Right atrium auricular region (tissue), 2 donors: Measurements from ENCODE around the gene PGM1. TPM values are rescaled to one million over a fixed set of nuclear protein-coding genes. Genes with fewer than 3 reads are reported as not detected.

Experiments
- DNase-seq: peaks from one replicate; pipeline ENCODE4 v3.0.0-alpha.2; 2019; ENCODE audit warnings: low spot score
- H3K27ac ChIP-seq, 2 donors: fragments of 200-600 bp; sonication (generic); 1 replicate in 1 of 2; 2 replicates in 1 of 2; pipeline ENCODE4 v1.5.1; 2016 to 2019
- H3K27me3 ChIP-seq, 2 donors: fragments of 200-600 bp; sonication (generic); one replicate each; pipeline versions ENCODE4 v1.5.1 to v1.6.0; 2017 to 2019
- H3K36me3 ChIP-seq: fragments of 200-600 bp; sonication (generic); one replicate; pipeline ENCODE4 v1.5.1; 2016
- H3K4me1 ChIP-seq, 2 donors: fragments of 200-600 bp; sonication (generic); one replicate each; pipeline versions ENCODE4 v1.5.1 to v1.6.0; 2017 to 2019
- H3K4me3 ChIP-seq, 2 donors: fragments of 200-600 bp; sonication (generic); 1 replicate in 1 of 2; 2 replicates in 1 of 2; pipeline ENCODE4 v1.5.1; 2017 to 2019; ENCODE audit warnings: mild to moderate bottlenecking in 1 of 2, moderate library complexity in 1 of 2
- H3K9me3 ChIP-seq, 2 donors: fragments of 200-600 bp; sonication (generic); one replicate each; pipeline ENCODE4 v1.5.1; 2019
- total RNA-seq, 2 donors: library from RNA; depleted of rRNA; stranded (reverse); fragments of >200 nt; gene quantifications; one replicate each; pipeline ENCODE4 v1.1.0, GENCODE V29; 2016
- TF ChIP-seq, protein P1 (sequence below), 2 donors: fragments of 200-600 bp; sonication (generic); IDR thresholded peaks; one replicate each; pipeline ENCODE4 v1.5.1; 2019; ENCODE audit warnings: antibody characterized with exemption in 2 of 2

PGM1 gene
- total RNA-seq, 2 donors from 2014 or later = 171 to 258 TPM

DNA sequence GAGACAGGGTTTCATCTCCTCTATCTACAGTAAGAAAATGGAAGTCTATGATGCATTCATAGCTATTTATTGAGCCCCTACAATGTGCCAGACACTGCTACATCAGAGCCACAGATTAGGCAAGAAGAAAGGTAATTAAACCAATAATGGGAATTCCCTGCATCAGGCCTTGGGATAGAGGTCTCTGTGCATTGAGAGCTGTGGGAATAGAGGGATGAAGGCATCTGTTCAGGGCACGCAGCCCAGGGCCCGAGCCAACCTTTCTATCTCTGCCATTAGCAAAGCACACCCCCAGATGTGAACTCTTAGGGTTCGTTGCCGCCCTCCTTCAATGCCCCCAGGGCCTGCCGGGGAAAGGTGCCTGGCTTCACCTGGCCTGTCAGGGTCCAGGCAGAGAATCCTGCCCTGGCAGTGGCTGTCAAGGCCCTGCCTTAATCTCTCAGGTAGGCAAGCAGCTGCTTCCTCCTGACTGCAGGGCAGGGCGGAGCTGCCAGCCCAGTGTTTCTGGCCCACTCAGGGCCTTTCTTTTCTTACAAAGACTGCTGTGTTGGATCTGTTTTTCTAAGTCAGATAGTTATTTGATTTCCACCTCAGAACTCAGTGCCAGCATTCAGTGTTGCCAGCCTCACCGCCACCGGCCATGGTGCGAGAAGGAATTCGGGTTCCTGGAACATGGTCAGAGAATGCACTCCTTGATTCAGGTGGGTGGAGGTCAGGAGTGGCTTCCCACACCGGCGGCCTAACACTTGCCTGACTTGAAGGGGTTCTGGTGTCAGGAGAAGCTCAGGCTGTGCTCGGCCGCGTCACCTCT is 76.1 kb downstream of the PGM1 start:
- no peaks in the 10 kb centered on the region for H3K9me3 ChIP-seq
- no peaks in the 10 kb centered on the region for H3K36me3 ChIP-seq
- H3K27ac ChIP-seq = no peak overlapping the region
- DNase-seq = no peak
- H3K4me1 ChIP-seq = no peaks in the 10 kb centered on the region
- TF ChIP-seq, protein P1, sequence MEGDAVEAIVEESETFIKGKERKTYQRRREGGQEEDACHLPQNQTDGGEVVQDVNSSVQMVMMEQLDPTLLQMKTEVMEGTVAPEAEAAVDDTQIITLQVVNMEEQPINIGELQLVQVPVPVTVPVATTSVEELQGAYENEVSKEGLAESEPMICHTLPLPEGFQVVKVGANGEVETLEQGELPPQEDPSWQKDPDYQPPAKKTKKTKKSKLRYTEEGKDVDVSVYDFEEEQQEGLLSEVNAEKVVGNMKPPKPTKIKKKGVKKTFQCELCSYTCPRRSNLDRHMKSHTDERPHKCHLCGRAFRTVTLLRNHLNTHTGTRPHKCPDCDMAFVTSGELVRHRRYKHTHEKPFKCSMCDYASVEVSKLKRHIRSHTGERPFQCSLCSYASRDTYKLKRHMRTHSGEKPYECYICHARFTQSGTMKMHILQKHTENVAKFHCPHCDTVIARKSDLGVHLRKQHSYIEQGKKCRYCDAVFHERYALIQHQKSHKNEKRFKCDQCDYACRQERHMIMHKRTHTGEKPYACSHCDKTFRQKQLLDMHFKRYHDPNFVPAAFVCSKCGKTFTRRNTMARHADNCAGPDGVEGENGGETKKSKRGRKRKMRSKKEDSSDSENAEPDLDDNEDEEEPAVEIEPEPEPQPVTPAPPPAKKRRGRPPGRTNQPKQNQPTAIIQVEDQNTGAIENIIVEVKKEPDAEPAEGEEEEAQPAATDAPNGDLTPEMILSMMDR (IDR thresholded peaks at IDR 0.05) = no peak
- H3K27me3 ChIP-seq = no peaks in the 10 kb centered on the region
- no peak overlapping the region for H3K4me3 ChIP-seq

DNA sequence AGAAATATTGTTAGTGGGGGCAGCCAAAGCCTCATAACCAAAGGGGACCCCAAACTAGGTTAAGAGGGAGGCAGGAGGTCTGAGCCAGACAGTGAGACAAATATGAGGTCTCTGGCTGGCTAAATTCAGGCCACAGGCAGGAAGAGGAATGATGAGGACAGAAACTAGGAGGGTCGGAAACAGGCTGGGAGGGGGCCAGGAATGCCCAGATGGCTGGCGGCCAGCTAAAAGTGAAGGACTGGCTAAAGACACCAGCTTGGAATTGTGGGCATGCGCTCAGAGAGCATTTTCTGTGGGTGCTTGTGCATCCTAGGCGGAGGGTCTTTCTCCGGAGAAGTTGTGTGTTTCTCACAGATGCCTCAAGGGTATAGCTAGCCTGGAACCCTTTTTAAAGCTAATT is 77.0 kb downstream of the PGM1 start:
- no peaks in the 10 kb centered on the region for H3K9me3 ChIP-seq
- H3K36me3 ChIP-seq = no peaks in the 10 kb centered on the region
- TF ChIP-seq, protein P1 (IDR thresholded peaks at IDR 0.05) = no peak
- peaks cover 0 to 8% of the 10 kb centered on the region in 2 donors for H3K4me1 ChIP-seq
- no peak overlapping the region for H3K4me3 ChIP-seq
- no peak overlapping the region for H3K27ac ChIP-seq
- no peak for DNase-seq
- H3K27me3 ChIP-seq = no peaks in the 10 kb centered on the region

DNA sequence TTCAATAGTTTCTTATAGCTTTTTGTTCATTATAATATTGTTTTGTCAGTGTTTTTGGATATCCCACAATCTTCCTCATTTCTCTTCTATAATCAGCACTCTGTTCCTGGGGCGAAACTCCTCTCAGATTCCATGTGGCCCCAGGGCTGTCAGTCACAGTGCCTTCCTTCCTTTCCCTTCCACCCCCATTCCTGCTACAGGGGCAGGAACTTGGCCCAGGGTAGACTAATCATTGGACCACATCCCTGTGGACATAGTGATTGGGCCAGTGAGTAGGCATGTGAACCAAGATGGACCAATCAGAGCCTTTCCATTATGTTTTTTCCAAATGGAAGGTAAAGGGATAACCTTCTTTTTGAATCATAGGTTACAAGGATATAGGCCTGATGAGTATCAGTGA is 78.3 kb downstream of the PGM1 start:
- no peaks in the 10 kb centered on the region for H3K9me3 ChIP-seq
- TF ChIP-seq, protein P1 (IDR thresholded peaks at IDR 0.05) = no peak
- H3K36me3 ChIP-seq = no peaks in the 10 kb centered on the region
- DNase-seq = no peak
- H3K27ac ChIP-seq = no peak overlapping the region
- no peak overlapping the region for H3K4me3 ChIP-seq
- H3K4me1 ChIP-seq = peaks cover 0 to 8% of the 10 kb centered on the region in 2 donors
- no peaks in the 10 kb centered on the region for H3K27me3 ChIP-seq

DNA sequence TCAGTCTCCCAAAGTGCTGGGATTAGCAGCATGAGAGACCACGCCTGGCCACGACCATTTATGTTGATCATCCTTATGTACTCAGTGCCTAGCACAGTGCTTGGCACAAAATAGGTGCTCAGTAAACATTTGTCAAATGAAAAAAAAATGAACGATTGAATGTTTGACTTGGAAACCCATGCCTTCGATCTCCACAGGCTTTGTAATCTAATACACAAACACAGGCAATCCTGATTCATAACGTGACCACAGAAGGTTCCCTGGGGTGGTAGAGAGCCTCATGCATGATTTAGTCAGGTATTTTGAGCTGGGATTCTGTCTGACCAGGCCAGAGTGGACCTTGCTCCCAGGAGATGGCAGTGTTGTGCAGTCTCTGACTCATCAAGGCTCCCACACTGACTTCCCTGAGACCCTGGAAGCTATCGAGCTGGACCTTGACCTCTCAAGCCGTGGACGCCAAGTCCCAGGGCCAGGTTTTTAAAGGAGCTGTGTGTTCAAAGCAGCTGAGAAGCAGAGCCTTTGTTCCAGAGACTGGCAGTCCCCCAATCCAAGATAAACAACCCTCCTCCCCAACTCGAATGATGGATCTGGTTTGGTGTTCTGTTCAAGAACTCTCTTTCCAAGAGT is 81.1 kb downstream of the PGM1 start:
- Histone ChIP-seq H3K27ac (no peak overlapping the region), H3K4me3 (no peak overlapping the region), H3K9me3 (no peaks in the 10 kb centered on the region), H3K27me3 (no peaks in the 10 kb centered on the region), H3K4me1 (peaks cover 0 to 8% of the 10 kb centered on the region in 2 donors), H3K36me3 (no peaks in the 10 kb centered on the region)
- peak; percentile 81 for DNase-seq
- TF ChIP-seq, protein P1 (IDR thresholded peaks at IDR 0.05) = peak; percentile 31 to 71

DNA sequence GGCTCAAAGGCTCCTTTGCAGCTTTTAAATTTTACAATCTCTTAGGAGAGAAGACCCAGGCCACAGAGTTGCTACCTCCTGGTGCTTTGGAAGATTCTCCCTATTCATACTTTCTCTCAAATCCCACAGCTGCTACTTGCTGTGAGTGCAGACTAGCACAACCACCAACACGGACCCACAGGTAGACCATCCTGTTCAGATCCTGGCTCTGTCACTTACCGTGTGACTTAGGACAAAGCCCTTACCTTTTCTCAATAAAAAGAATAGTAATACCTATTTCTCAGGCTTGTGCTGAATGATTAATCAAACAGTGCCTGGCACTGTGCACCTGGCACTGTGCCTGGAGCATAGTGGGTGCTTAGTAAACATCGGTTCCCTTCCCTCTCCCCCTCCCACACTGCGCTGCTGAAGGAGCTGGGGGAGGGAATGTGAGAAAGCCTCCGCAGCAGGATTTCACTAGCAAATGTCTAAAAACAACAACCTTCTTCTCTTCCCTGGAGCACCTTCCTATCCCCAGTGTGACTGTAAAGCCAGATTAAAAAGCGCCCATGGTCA is 81.7 kb downstream of the PGM1 start:
- DNase-seq = no peak
- H3K4me1 ChIP-seq = peaks cover 0 to 8% of the 10 kb centered on the region in 2 donors
- H3K36me3 ChIP-seq = no peaks in the 10 kb centered on the region
- H3K27ac ChIP-seq = peak overlapping the region in 1 of 2 donors; percentile 24
- TF ChIP-seq, protein P1 (IDR thresholded peaks at IDR 0.05) = no peak
- H3K9me3 ChIP-seq = no peaks in the 10 kb centered on the region
- no peaks in the 10 kb centered on the region for H3K27me3 ChIP-seq
- H3K4me3 ChIP-seq = no peak overlapping the region
